Measurements from ENCODE around the gene RAC3. TPM values are rescaled to one million over a fixed set of nuclear protein-coding genes. Genes with fewer than 3 reads are reported as not detected.

RAC3 gene
- total and polyA plus RNA-seq, 2 donors = 5.9 to 10.4 TPM

DNA sequence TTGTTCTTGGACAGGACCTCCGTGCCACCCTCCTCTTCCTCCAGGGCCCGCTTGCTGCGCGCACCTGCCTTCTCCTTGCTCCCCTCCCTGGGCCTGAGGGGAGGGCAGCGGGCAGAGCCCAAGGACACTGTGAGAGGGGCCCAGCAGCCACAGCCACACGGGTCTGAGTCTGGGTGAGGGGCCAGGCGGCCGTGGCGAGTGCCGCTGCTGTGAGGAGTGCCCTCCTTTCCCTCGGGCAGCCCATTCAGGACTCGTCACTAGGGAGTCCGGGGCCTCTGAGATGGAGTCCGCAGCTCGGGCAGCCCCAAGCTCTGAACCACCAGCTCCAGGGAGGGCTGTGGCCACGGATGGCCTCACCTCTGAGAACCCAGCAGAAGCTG lies 28.5 kb downstream of the RAC3 start:
- Histone ChIP-seq H3K4me3 (ENCODE audit: low read depth, low read length) (no peak overlapping the region), H3K4me1 (ENCODE audit: insufficient read depth) (no peaks in the 10 kb centered on the region), H3K27ac (ENCODE audit: low read depth) (no peak overlapping the region), H3K36me3 (ENCODE audit: insufficient read depth) (peaks cover 6% of the 10 kb centered on the region)
- DNase-seq (ENCODE audit: extremely low spot score) = no peak
- 87% methylated on average over 16 of the region's 16 CpGs for WGBS

DNA sequence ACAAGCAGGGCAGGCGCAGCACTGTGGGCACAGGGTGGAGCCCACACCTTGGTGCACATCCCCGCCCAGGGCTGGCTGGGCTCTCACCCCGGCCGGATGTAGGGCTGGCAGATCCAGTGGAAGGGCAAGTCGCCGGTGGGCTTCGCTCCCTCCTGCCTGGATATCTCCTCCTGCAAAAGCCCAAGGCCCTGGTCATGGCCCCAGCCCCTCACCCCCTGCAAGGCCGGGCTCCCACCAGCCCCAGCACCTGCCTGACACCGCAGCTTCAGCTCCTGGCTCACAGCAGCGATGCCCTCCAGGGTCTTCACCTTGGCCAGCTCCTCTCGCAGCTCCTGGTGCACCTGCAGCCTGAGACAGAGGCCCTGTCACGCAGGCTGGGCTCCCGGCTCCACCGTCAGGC lies 29.1 kb downstream of the RAC3 start:
- Histone ChIP-seq H3K4me1 (ENCODE audit: insufficient read depth) (no peaks in the 10 kb centered on the region), H3K4me3 (ENCODE audit: low read depth, low read length) (no peak overlapping the region), H3K36me3 (ENCODE audit: insufficient read depth) (peaks cover 6% of the 10 kb centered on the region), H3K27ac (ENCODE audit: low read depth) (no peak overlapping the region)
- 85% methylated on average over 14 of the region's 14 CpGs for WGBS
- DNase-seq (ENCODE audit: extremely low spot score) = no peak

DNA sequence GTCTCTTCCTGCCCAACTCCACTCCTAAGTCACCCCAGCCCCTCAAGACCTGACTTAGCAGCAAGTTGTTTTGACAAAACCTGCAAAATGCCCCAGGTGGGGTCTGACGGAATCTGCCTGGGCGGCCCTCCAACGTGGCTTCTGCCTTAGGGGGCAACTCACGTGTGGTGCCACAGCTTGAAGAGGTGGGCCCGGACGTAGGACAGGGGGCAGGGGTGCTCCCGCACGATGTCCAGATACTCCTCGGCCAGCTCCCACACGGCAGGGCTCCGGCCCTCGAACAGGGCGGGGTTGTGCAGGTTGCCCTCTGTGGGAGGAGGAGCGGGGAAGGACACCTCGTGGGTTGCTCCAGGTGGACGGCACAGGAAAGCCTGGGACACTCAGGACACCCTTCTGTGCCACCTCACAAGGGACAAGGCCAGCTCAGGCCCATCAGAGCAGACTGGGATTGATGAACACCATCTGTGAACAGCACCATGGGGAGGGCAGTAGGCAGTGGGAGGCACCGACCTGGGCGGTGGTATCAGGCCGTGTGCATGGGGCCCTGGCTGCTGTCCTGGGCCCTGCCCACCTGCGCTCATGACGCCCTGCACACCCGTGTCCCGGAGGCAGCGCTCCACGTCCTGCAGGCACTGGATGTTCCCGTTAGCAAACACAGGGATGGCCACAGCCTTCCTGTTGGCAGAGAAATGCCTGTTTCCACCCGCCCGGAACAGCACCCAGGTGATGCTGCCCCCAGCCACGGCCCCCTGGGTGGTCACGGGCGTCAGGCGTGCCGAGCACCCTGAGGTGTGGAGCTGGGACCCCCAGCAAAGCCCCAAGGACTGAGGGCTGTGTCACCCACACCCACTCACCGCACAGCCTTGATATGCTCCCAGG lies 29.8 kb downstream of the RAC3 start:
- Histone ChIP-seq H3K27ac (ENCODE audit: low read depth) (no peak overlapping the region), H3K36me3 (ENCODE audit: insufficient read depth) (peaks cover 6% of the 10 kb centered on the region), H3K4me1 (ENCODE audit: insufficient read depth) (peaks cover 2% of the 10 kb centered on the region), H3K4me3 (ENCODE audit: low read depth, low read length) (no peak overlapping the region)
- WGBS = 90% methylated on average over 34 of the region's 34 CpGs
- DNase-seq (ENCODE audit: extremely low spot score) = no peak

DNA sequence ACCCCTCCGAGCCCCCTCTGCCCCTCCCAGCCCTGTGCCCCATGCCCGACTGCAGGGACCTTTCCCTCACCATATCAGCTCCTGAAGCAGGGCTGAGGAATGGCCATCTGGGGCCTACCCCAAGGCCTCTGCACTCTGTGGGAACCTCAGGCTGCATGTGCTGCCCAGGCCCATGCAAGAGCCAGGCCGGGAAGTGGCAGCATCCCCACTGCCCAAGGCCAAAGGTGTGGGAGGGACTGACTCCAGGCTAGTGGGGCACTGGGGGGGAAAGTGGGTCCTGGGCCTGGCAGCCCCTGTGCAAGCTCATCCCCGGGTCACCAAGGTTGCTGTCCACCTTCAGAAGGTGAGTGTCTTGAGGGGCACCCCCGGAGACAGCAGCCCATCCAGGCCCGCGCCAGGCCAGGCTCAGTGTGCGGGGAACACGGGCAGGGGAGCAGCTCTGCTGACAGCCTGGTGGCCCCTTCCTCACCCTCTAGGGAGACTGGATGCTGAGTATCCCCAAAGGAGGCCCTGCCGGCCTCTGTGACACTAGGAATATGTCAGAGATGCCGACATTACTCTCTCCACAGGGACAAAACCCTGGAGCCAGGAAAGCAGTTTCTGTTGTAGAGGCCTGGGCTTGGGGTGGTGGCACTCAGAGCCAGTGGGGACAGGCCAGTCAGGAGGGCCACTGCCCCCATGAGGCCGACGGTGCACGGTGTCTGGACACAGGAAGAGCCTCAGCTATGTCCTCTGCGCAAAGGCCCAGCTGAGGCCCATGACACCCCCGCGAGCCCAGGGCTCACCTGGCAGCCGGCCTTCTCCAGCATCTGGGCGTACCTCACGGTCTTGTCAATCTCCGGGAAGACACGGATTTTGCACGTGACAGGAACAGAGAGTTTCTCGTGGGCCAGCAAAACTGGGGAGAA lies 30.9 kb downstream of the RAC3 start:
- Histone ChIP-seq H3K36me3 (ENCODE audit: insufficient read depth) (peaks cover 2% of the 10 kb centered on the region), H3K27ac (ENCODE audit: low read depth) (no peak overlapping the region), H3K4me3 (ENCODE audit: low read depth, low read length) (no peak overlapping the region), H3K4me1 (ENCODE audit: insufficient read depth) (peaks cover 4% of the 10 kb centered on the region)
- no peak for DNase-seq (ENCODE audit: extremely low spot score)
- 85% methylated on average over 24 of the region's 24 CpGs for WGBS

DNA sequence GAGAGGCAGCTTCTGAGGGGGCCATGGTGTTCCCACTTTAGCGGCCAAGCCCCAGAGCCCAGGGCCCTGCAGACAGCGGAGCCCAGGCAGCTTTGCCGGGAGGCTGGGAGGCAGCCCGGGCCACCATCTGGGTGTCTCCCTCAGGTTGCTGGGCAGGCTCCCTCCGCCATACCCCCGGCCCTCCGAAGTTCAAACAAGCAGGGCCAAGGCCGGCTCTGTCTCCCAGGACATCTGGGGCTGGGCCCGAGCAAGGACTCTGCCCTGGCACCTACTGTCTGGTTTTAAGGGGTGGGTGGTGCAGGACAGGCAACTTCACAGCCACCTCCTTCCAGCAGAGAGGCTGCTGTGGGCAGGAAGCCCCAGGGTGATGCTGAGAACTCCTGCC lies 31.5 kb downstream of the RAC3 start:
- DNase-seq (ENCODE audit: extremely low spot score) = no peak
- WGBS = 93% methylated on average over 9 of the region's 9 CpGs
- H3K36me3 ChIP-seq (ENCODE audit: insufficient read depth) = peaks cover 2% of the 10 kb centered on the region

DNA sequence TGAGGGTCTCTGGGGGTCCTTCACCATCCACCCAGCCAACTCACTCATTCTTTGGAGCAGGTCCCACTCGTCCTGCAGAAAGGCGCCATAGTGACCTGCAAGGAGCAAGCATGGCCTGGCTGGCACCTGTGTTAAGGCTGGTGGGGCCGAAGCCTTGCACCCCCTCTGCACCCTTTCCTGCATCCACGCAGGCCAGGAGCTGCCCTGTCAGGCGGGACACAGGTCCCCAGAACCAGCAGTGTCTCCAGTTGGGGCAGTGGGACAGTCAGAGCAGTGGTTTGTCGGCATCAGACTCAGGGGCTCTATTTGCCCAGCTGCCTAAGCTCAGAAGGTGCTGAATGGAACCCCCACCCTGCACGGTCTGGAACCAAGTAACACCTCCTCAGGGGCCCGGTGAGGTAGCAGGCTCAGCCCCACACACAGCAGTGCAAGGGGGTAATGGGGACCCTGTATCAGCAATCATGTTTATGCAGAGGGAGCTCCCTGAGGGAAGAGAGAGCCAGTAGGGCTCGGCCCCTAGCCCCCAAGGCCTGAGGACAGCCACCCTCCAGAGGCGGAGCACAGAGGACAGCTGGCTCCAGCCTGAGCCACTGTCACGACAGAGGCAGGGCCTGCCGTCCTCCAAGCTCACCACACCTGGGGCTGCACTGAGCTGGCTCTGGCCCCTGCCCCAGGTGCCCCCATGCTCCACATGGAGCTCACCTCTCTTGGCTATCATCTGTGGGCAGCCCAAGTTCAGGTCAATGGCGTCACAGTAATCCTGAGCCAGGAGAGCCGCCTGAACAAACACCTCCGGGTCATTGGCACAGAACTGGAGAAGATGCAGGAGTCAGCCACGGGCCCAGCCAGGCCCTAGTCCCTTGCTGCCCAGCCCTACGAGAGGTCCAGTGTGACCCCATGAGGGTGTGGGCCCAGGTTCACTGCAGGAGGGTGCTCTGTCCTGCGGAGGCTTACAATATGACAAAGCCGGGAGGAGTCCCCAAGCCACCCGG lies 32.2 kb downstream of the RAC3 start:
- H3K27ac ChIP-seq (ENCODE audit: low read depth) = no peak overlapping the region
- no peak for DNase-seq (ENCODE audit: extremely low spot score)
- no peak overlapping the region for H3K4me3 ChIP-seq (ENCODE audit: low read depth, low read length)
- peaks cover 4% of the 10 kb centered on the region for H3K4me1 ChIP-seq (ENCODE audit: insufficient read depth)
- 80% methylated on average over 20 of the region's 20 CpGs for WGBS
- H3K36me3 ChIP-seq (ENCODE audit: insufficient read depth) = peaks cover 2% of the 10 kb centered on the region

More for the DNA sequence above, 31.5 kb downstream of the RAC3 start:
- H3K4me1 ChIP-seq (ENCODE audit: insufficient read depth) = peaks cover 4% of the 10 kb centered on the region
- H3K4me3 ChIP-seq (ENCODE audit: low read depth, low read length) = no peak overlapping the region
- no peak overlapping the region for H3K27ac ChIP-seq (ENCODE audit: low read depth)

DNA sequence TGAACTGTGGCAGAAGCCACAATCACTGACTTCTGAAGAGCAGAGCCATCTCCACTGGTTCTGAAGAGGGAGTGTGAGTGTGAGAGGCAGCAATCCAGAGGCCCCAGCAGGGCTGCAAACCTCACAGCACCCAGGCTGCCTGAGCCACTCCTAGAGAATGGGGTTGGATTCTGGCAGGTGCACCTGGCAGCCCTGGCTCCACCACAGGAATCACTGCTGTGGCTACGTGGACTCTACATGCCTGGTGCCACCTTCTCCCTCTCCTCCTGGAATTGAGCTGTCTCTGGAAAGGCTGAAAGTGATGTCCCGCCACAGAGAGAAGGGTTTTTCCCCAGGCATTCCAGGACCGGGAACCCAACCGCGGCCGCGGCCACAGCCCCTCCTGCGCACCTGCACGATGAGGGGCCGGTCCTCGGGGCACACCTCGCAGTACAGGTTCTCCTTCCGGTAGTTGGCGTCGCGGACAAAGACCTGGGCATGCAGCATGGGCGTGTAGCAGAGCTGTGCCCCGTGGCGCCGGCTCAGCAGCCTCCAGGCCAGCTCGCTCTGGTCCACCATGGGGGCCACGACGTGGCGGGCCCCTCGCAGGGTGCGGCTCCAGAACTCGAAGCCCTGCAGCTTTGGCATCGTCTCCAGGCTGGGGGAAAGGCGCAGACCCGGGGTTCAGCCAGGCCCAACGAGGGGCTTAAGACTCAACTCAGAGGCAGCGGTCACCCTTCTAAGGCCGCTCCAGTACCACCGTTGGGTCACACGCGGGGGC lies 33.1 kb downstream of the RAC3 start:
- H3K36me3 ChIP-seq (ENCODE audit: insufficient read depth) = no peaks in the 10 kb centered on the region
- 33% methylated on average over 36 of the region's 36 CpGs for WGBS
- peak overlapping the region; percentile 45 for H3K27ac ChIP-seq (ENCODE audit: low read depth)
- no peak for DNase-seq (ENCODE audit: extremely low spot score)
- peak overlapping the region; percentile 94 for H3K4me3 ChIP-seq (ENCODE audit: low read depth, low read length)
- H3K4me1 ChIP-seq (ENCODE audit: insufficient read depth) = peaks cover 4% of the 10 kb centered on the region

DNA sequence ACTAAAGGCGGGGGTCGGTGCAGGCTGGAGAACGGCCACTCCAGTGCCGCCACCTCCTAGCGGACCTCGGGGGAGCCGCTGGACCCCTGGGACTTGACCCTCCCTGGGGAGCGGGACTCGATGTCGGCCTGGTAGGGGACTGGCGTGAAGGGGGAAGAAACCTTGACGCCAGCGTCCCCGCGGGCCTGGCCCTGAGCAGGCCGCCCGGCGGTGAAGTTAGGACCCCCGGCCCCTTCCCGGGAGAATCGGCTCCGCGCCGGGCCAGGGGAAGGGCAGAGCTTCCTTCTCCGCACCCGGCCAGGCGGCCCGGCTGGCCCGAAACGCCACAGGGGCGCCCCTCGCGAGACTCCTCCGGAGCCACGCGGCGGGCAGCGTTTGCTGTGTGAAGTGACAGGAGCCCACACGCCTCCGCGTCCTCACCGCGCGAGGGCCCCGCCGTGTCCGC lies 33.7 kb downstream of the RAC3 start:
- Histone ChIP-seq H3K4me3 (ENCODE audit: low read depth, low read length) (peak overlapping the region; percentile 94), H3K27ac (ENCODE audit: low read depth) (peak overlapping the region; percentile 45), H3K36me3 (ENCODE audit: insufficient read depth) (no peaks in the 10 kb centered on the region), H3K4me1 (ENCODE audit: insufficient read depth) (peaks cover 4% of the 10 kb centered on the region)
- DNase-seq (ENCODE audit: extremely low spot score) = no peak
- WGBS = 1% methylated on average over 47 of the region's 47 CpGs

DNA sequence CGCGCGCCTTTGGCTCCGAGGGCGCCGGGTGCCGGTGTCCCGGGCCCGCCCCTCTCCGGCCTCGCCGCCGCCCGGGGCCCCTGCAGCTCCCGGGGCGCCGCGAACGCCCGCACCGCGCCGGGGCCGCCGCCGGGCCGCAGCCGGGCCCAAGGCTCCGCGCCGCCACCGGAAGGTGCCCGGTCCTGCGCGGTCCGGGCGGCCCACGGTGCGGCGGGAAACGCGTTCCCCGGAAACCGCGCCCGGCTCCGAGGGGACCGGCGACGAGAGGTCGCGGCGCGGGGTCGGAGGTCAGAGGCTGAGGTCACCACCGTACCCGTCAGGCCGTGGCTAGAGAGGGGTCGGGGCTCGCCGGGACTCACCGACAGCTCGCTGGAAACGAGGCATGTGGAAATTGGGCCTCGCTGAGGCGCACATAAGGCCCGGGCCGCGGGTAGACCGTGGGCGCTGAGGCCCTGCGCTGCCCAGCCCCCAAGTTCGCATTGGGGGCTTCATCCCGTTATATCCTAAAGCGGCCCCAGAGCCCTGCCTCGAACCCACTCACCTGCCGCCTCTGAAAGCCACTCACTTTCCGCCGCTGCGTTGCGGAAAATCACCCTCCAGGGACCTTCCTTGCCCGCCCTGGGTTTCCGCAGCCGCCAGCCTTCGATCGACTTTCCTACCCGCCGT lies 34.3 kb downstream of the RAC3 start, which contains the start of gene DUS1L:
TSS of gene DUS1L (minus strand) at position 167 of the 666 bp plus-strand sequence. CDS start 745 bp downstream, outside the sequence.
- WGBS = 11% methylated on average over 88 of the region's 88 CpGs
- H3K4me1 ChIP-seq (ENCODE audit: insufficient read depth) = peaks cover 4% of the 10 kb centered on the region
- peak within 1 kb of the TSS; percentile 94 for H3K4me3 ChIP-seq (ENCODE audit: low read depth, low read length)
- H3K27ac ChIP-seq (ENCODE audit: low read depth) = peak within 1 kb of the TSS; percentile 87
- no peaks in the 10 kb centered on the region for H3K36me3 ChIP-seq (ENCODE audit: insufficient read depth)
- no peak for DNase-seq (ENCODE audit: extremely low spot score)

DNA sequence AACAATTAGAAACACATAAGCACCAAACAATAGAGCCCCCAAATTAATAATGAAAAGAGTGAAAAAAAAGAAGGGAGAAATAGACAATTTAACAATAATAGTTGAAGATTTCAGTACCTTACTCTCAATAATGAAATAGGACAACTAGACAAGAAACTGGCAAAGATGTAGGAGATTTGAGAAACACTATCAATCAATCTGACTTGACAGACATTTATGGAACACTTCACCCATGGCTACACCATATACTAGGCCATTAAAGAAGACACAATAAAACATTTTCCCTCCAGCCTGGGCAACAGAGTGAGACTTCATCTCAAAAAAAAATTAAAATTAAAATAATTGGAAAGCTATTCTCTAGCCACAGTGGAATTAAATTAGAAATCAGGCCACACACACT lies 39.1 kb downstream of the RAC3 start:
- no peak for DNase-seq (ENCODE audit: extremely low spot score)
- H3K4me1 ChIP-seq (ENCODE audit: insufficient read depth) = peaks cover 4% of the 10 kb centered on the region
- H3K4me3 ChIP-seq (ENCODE audit: low read depth, low read length) = no peak overlapping the region
- H3K36me3 ChIP-seq (ENCODE audit: insufficient read depth) = no peaks in the 10 kb centered on the region
- H3K27ac ChIP-seq (ENCODE audit: low read depth) = no peak overlapping the region

DNA sequence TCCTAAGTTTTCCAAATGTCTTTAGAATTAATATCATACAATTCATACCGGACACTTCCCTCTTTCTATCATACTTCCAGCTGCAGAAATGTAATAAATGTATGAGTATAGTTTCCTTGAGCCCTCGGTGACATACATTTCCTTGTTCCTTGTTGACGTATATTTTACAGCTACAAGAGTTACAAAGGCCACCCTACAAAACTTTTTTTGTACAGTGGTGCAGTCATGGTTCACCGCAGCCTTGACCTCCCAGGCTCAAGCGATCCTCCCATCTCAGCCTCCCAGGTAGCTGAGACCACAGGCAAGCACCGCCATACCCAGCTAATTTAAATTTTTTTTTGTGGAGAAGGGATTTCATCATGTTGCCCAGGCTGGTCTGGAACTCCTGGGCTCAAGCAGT lies 41.3 kb downstream of the RAC3 start:
- DNase-seq (ENCODE audit: extremely low spot score) = no peak
- Histone ChIP-seq H3K36me3 (ENCODE audit: insufficient read depth) (no peaks in the 10 kb centered on the region), H3K4me1 (ENCODE audit: insufficient read depth) (no peaks in the 10 kb centered on the region), H3K4me3 (ENCODE audit: low read depth, low read length) (no peak overlapping the region), H3K27ac (ENCODE audit: low read depth) (no peak overlapping the region)
- WGBS = 83% methylated on average over 6 of the region's 6 CpGs

DNA sequence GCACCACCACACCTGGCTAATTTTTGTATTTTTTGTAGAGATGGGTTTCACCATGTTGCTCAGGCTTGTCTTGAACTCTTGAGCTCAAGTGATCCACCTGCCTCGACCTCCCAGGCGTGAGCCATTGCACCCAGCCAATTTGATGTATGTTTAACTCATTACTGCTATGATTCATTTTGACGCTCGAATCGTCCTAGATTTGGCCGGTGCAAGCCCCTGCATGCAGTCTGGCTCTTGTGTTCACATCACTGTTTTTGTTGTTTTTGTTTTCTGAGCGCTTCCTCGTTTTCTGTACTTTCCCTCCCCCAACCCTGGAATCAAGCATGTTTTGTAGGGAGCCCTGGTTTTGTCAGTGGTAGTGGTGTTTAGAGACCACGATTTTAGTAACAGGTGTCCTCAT lies 42.0 kb downstream of the RAC3 start:
- H3K36me3 ChIP-seq (ENCODE audit: insufficient read depth) = no peaks in the 10 kb centered on the region
- no peaks in the 10 kb centered on the region for H3K4me1 ChIP-seq (ENCODE audit: insufficient read depth)
- H3K27ac ChIP-seq (ENCODE audit: low read depth) = no peak overlapping the region
- WGBS = 86% methylated on average over 9 of the region's 9 CpGs
- no peak for DNase-seq (ENCODE audit: extremely low spot score)
- no peak overlapping the region for H3K4me3 ChIP-seq (ENCODE audit: low read depth, low read length)

All from urinary bladder (tissue), 4 donors.